H1 (cell line): Measurements from ENCODE around the gene ID1. TPM values are rescaled to one million over a fixed set of nuclear protein-coding genes. Genes with fewer than 3 reads are reported as not detected.

Source experiments
- CTCF ChIA-PET: fragments of 300-600 bp; sonication (Branson Sonifier 250); formaldehyde crosslinking; loops from one replicate; lab custom pipeline; 2021; ENCODE audit not compliant: partially characterized antibody; lab: Charles Lee
- POLR2A ChIA-PET: fragments of 300-600 bp; sonication (Branson Sonifier 250); formaldehyde crosslinking; loops from one replicate; lab custom pipeline; 2021; ENCODE audit warnings: inconsistent platforms; ENCODE audit not compliant: partially characterized antibody; lab: Charles Lee
- DNase-seq, 2 experiments: peaks; one replicate each; pipeline versions ENCODE4 v3.0.0 to v3.0.0-alpha.2; 2010 to 2022; ENCODE audit warnings: low spot score in 2 of 2, low read depth in 1 of 2, mixed read lengths in 1 of 2
- FAIRE-seq: peaks from 2 replicates; lab custom pipeline; 2011; peaks lifted over from hg19 to GRCh38; lab: Jason Lieb, UNC
- H2AFZ ChIP-seq: 2 replicates; pipeline ENCODE4 v1.8.1; 2012; ENCODE audit warnings: low read length, inconsistent platforms
- H2AK5ac ChIP-seq: 2 replicates; pipeline ENCODE4 v1.6.1; 2013; ENCODE audit warnings: low read depth, low read length
- H2BK120ac ChIP-seq: replicated peaks from 2 replicates; pipeline ENCODE3; 2013; ENCODE audit warnings: low read depth, low read length, inconsistent platforms
- H2BK12ac ChIP-seq: 2 replicates; pipeline ENCODE4 v1.6.1; 2013; ENCODE audit warnings: low read depth, low read length
- H2BK15ac ChIP-seq: 2 replicates; pipeline ENCODE4 v1.6.1; 2013; ENCODE audit warnings: low read length
- H2BK20ac ChIP-seq: 2 replicates; pipeline ENCODE4 v1.6.1; 2013; ENCODE audit warnings: low read length
- H2BK5ac ChIP-seq: 2 replicates; pipeline ENCODE4 v1.6.1; 2013; ENCODE audit warnings: low read depth, low read length
- H3K14ac ChIP-seq: 2 replicates; pipeline ENCODE4 v1.6.1; 2013; ENCODE audit warnings: inconsistent platforms; ENCODE audit not compliant: insufficient read length
- H3K18ac ChIP-seq: 2 replicates; pipeline ENCODE4 v1.6.1; 2013; ENCODE audit warnings: low read length; ENCODE audit errors: extremely low read depth
- H3K23ac ChIP-seq: 2 replicates; pipeline ENCODE4 v1.6.1; 2013; ENCODE audit warnings: inconsistent platforms; ENCODE audit not compliant: insufficient read length
- H3K23me2 ChIP-seq: 2 replicates; pipeline ENCODE4 v1.6.1; 2013; ENCODE audit warnings: low read depth, low read length
- H3K27ac ChIP-seq: 2 replicates; pipeline ENCODE4 v1.6.1; 2011; ENCODE audit warnings: low read depth, low read length, inconsistent platforms
- H3K27me3 ChIP-seq, 4 experiments: replicated peaks in 1 of 4; 1 replicate in 1 of 4; 2 replicates in 3 of 4; pipeline versions ENCODE4 v1.6.1 to v1.8.1; 2011 to 2013; ENCODE audit warnings: low read length in 3 of 4, mild to moderate bottlenecking in 3 of 4, inconsistent platforms in 2 of 4, mixed read lengths in 2 of 4, moderate library complexity in 1 of 4; ENCODE audit not compliant: control insufficient read depth in 3 of 4, insufficient read depth in 3 of 4; ENCODE audit errors: extremely low read depth in 1 of 4
- H3K36me3 ChIP-seq, 4 experiments: 2 replicates each; pipeline versions ENCODE4 v1.6.1 to v1.8.1; 2011 to 2013; ENCODE audit warnings: mild to moderate bottlenecking in 4 of 4, low read length in 3 of 4, moderate library complexity in 2 of 4, control low read depth in 1 of 4, inconsistent platforms in 1 of 4; ENCODE audit not compliant: insufficient read depth in 4 of 4, control insufficient read depth in 2 of 4
- H3K4ac ChIP-seq: replicated peaks from 2 replicates; pipeline ENCODE3; 2013; ENCODE audit warnings: low read length, low read depth, mixed read lengths, inconsistent platforms; ENCODE audit not compliant: insufficient read length
- H3K4me1 ChIP-seq, 4 experiments: replicated peaks in 1 of 4; 1 replicate in 1 of 4; 2 replicates in 3 of 4; pipeline versions ENCODE4 v1.6.1 to v1.8.1; 2011 to 2013; ENCODE audit warnings: low read length in 3 of 4, inconsistent platforms in 2 of 4, mixed read lengths in 1 of 4; ENCODE audit not compliant: insufficient read depth in 4 of 4, control insufficient read depth in 3 of 4
- H3K4me2 ChIP-seq, 2 experiments: 2 replicates each; pipeline versions ENCODE4 v1.6.1 to v1.8.1; 2011 to 2013; ENCODE audit warnings: low read depth in 2 of 2, low read length in 2 of 2, control low read depth in 1 of 2, inconsistent platforms in 1 of 2, mild to moderate bottlenecking in 1 of 2; ENCODE audit not compliant: insufficient read depth in 1 of 2
- H3K4me3 ChIP-seq, 4 experiments: fragments of 200-600, 300-600 bp in 1 of 4; sonication (generic), shearing (Covaris generic), sonication (Bioruptor Twin) in 1 of 4; 2 replicates each; pipeline versions ENCODE4 v1.5.1 to v1.8.1; 2011 to 2016; ENCODE audit warnings: low read length in 4 of 4, low read depth in 3 of 4, control low read depth in 2 of 4, inconsistent platforms in 2 of 4, mild to moderate bottlenecking in 2 of 4, mixed read lengths in 1 of 4, moderate library complexity in 1 of 4; ENCODE audit not compliant: insufficient read depth in 2 of 4; ENCODE audit errors: extremely low read depth in 1 of 4
- H3K56ac ChIP-seq: replicated peaks from 2 replicates; pipeline ENCODE3; 2013; ENCODE audit warnings: low read depth, mild to moderate bottlenecking, mixed read lengths, low read length, inconsistent platforms; ENCODE audit not compliant: insufficient read length
- H3K79me1 ChIP-seq: 2 replicates; pipeline ENCODE4 v1.6.1; 2013; ENCODE audit warnings: low read depth, low read length, control low read depth
- H3K79me2 ChIP-seq, 2 experiments: 2 replicates each; pipeline versions ENCODE4 v1.6.1 to v1.8.1; 2012 to 2013; ENCODE audit warnings: low read length in 2 of 2, mild to moderate bottlenecking in 2 of 2, inconsistent platforms in 1 of 2; ENCODE audit not compliant: insufficient read depth in 2 of 2, control insufficient read depth in 1 of 2
- H3K9ac ChIP-seq, 4 experiments: replicated peaks in 1 of 4; 1 replicate in 1 of 4; 2 replicates in 3 of 4; pipeline versions ENCODE4 v1.6.1 to v1.8.1; 2011 to 2013; ENCODE audit warnings: low read depth in 3 of 4, low read length in 3 of 4, control low read depth in 2 of 4, mild to moderate bottlenecking in 2 of 4, moderate library complexity in 2 of 4, inconsistent platforms in 1 of 4; ENCODE audit errors: extremely low read depth in 1 of 4
- H3K9me3 ChIP-seq, 2 experiments: 2 replicates each; pipeline versions ENCODE4 v1.6.1 to v1.8.1; 2012 to 2013; ENCODE audit warnings: mild to moderate bottlenecking in 2 of 2, moderate library complexity in 2 of 2, control low read depth in 1 of 2, inconsistent platforms in 1 of 2, low read depth in 1 of 2, low read length in 1 of 2, mixed read lengths in 1 of 2; ENCODE audit not compliant: insufficient read depth in 2 of 2
- H4K20me1 ChIP-seq, 2 experiments: replicated peaks in 1 of 2; 2 replicates each; pipeline versions ENCODE3 to v1.8.1; 2011 to 2013; ENCODE audit warnings: inconsistent platforms in 2 of 2, low read length in 2 of 2, mild to moderate bottlenecking in 1 of 2; ENCODE audit not compliant: insufficient read depth in 2 of 2, control insufficient read depth in 1 of 2
- H4K5ac ChIP-seq: 2 replicates; pipeline ENCODE4 v1.6.1; 2013; ENCODE audit warnings: low read length, low read depth, mixed read lengths, inconsistent platforms; ENCODE audit not compliant: insufficient read length
- H4K8ac ChIP-seq: 2 replicates; pipeline ENCODE4 v1.8.0; 2013; ENCODE audit warnings: mild to moderate bottlenecking, moderate library complexity, low read length, inconsistent platforms; ENCODE audit not compliant: insufficient read depth; ENCODE audit errors: extremely low read depth
- H4K91ac ChIP-seq: replicated peaks from 2 replicates; pipeline ENCODE3; 2013; ENCODE audit warnings: low read length, mixed read lengths, inconsistent platforms; ENCODE audit not compliant: insufficient read length
- ATF3 ChIP-seq: IDR thresholded peaks from 2 replicates; pipeline ENCODE4 v1.6.1; 2011; ENCODE audit warnings: low read depth, mild to moderate bottlenecking, low read length; ENCODE audit not compliant: insufficient read depth
- CHD1 ChIP-seq: IDR thresholded peaks from 2 replicates; pipeline ENCODE4 v1.6.1; 2012; ENCODE audit warnings: low read depth, low read length, improper control_type of control experiment
- EZH2 ChIP-seq: fragments of 200-600 bp; sonication (generic); IDR thresholded peaks from 2 replicates; pipeline ENCODE4 v1.7.1; 2012; ENCODE audit warnings: low read depth, mild to moderate bottlenecking, moderate library complexity, low read length, inconsistent platforms; ENCODE audit not compliant: severe bottlenecking
- MAX ChIP-seq: IDR thresholded peaks from 2 replicates; pipeline ENCODE4 v1.6.1; 2012; ENCODE audit warnings: inconsistent platforms
- NRF1 ChIP-seq: IDR thresholded peaks from 2 replicates; pipeline ENCODE4 v1.6.1; 2011; ENCODE audit warnings: mild to moderate bottlenecking, low read depth, low read length, improper control_type of control experiment
- POLR2A ChIP-seq, 2 experiments: IDR thresholded peaks; 1 replicate in 1 of 2; 2 replicates in 1 of 2; pipeline ENCODE4 v1.6.1; 2011; ENCODE audit warnings: low read depth in 2 of 2, low read length in 2 of 2, mild to moderate bottlenecking in 2 of 2; ENCODE audit errors: control extremely low read depth in 1 of 2
- RFX5 ChIP-seq: IDR thresholded peaks from 2 replicates; pipeline ENCODE4 v1.6.1; 2011; ENCODE audit warnings: low read depth, low read length, improper control_type of control experiment, borderline replicate concordance
- SAP30 ChIP-seq: fragments of 300-600 bp; sonication (generic); IDR thresholded peaks from 2 replicates; pipeline ENCODE4 v1.7.1; 2012; ENCODE audit warnings: low read length, moderate library complexity, mild to moderate bottlenecking, inconsistent platforms; ENCODE audit not compliant: insufficient read depth, insufficient replicate concordance
- SUZ12 ChIP-seq: fragments of 200-600 bp; sonication (generic); IDR thresholded peaks from 2 replicates; pipeline ENCODE4 v1.6.1; 2012; ENCODE audit warnings: mild to moderate bottlenecking, inconsistent platforms, low read length, moderate library complexity, mixed read lengths
- TBP ChIP-seq: IDR thresholded peaks from 2 replicates; pipeline ENCODE4 v1.6.1; 2011; ENCODE audit warnings: low read depth, low read length, improper control_type of control experiment
- YY1 ChIP-seq: IDR thresholded peaks from 2 replicates; pipeline ENCODE4 v1.6.1; 2011; ENCODE audit warnings: low read depth, mild to moderate bottlenecking, low read length
- ZNF274 ChIP-seq: IDR thresholded peaks from 2 replicates; pipeline ENCODE4 v1.7.0; 2012; ENCODE audit warnings: low read length, borderline replicate concordance; ENCODE audit errors: extremely low read depth
- WGBS, 2 experiments: shearing (Covaris generic) in 1 of 2; methylation state at CpG; one replicate each; pipeline versions ENCODE4 v1.1.6 to v1.1.7; 2013 to 2015; ENCODE audit warnings: low lambda C conversion rate in 2 of 2, mixed read lengths in 2 of 2, inconsistent platforms in 1 of 2, low coverage in 1 of 2, missing lambda C conversion rate in 1 of 2; ENCODE audit not compliant: insufficient replicate concordance in 2 of 2, insufficient coverage in 1 of 2, insufficient read length in 1 of 2; ENCODE audit errors: extremely low coverage in 1 of 2, missing lambda C conversion rate in 1 of 2; 5-methylcytosine and 5-hydroxymethylcytosine counted together
- polyA plus RNA-seq, 7 experiments: library from polyadenylated mRNA; depleted of rRNA in 3 of 7; stranded (reverse) in 5 of 7; unstranded in 2 of 7; fragments of >200 nt in 5 of 7; fragments of 200-250 nt in 2 of 7; gene quantifications; 1 replicate in 5 of 7; 2 replicates in 1 of 7; 4 replicates in 1 of 7; pipeline versions ENCODE4 v1.2.1 to v1.2.3, GENCODE V29; 2011 to 2013; ENCODE audit warnings: missing spikeins in 2 of 7, mixed read lengths in 2 of 7
- total RNA-seq: library from RNA; stranded (reverse); fragmentation: NEBNext Ultra II Directional; extraction: Animal tissue kit (Norgen Biotek cat#: 25700); gene quantifications from 2 replicates; pipeline ENCODE4 v1.2.1, GENCODE V29; 2021

The ID1 gene
- total and polyA plus RNA-seq, 2 of the 8 experiments (the other 6 are each of a cell fraction or from before 2014, with no cell fraction given): 120 to 357 TPM

GRCh38 chr20:31565699-31566318 lies 39.3 kb upstream of the ID1 start:
- no peak overlapping the region for H3K4me2 ChIP-seq
- no peaks in the 10 kb centered on the region for H3K79me1 ChIP-seq
- no peak overlapping the region for H3K23ac ChIP-seq
- peaks cover 21 to 51% (median 35%) of the 10 kb centered on the region in 4 experiments for H3K36me3 ChIP-seq
- no peak overlapping the region for H2BK15ac ChIP-seq
- H4K5ac ChIP-seq: no peak overlapping the region
- peaks cover 9 to 27% (median 16%) of the 10 kb centered on the region in 4 experiments for H3K4me1 ChIP-seq
- H3K14ac ChIP-seq: no peak overlapping the region
- no peaks in the 10 kb centered on the region for H3K9me3 ChIP-seq
- no peak for FAIRE-seq
- H3K4me3 ChIP-seq: no peak overlapping the region
- no peak overlapping the region for H4K91ac ChIP-seq
- H2BK20ac ChIP-seq: no peak overlapping the region; the same call in 1 of the 2 replicates
- no peak for DNase-seq
- H3K9ac ChIP-seq: no peak overlapping the region
- ChIA-PET CTCF (interaction anchor here (1.2 to 30.5 kb wide), 8 partner anchors 8 to 68 kb away, joined by 4 to 1559 read pairs (median 46); partner anchors contain the start of gene ID1), POLR2A (interaction anchor here (1.3 to 24.3 kb wide), 3 partner anchors 12 to 640 kb away, joined by 3 to 1033 read pairs (median 18); partner anchors contain the start of gene ID1)
- H4K8ac ChIP-seq: no peak overlapping the region
- no peaks in the 10 kb centered on the region for H3K79me2 ChIP-seq
- H2BK5ac ChIP-seq: no peak overlapping the region; the same call in 1 of the 2 replicates
- H3K27me3 ChIP-seq: no peaks in the 10 kb centered on the region
- H2BK12ac ChIP-seq: no peak overlapping the region
- no peak overlapping the region for H3K18ac ChIP-seq
- no peak overlapping the region for H3K56ac ChIP-seq
- no peaks in the 10 kb centered on the region for H3K23me2 ChIP-seq
- no peak overlapping the region for H2BK120ac ChIP-seq
- H2AK5ac ChIP-seq: no peak overlapping the region
- H3K27ac ChIP-seq: no peak overlapping the region
- no peak overlapping the region for H2AFZ ChIP-seq
- H3K4ac ChIP-seq: no peak overlapping the region
- 94% methylated on average over 6 of the region's 6 CpGs; no CpG with 5 or more reads in 1 of the 2 experiments for WGBS, 2 experiments
- H4K20me1 ChIP-seq: peaks cover 1 to 2% of the 10 kb centered on the region in 2 experiments
- no peak for TF ChIP-seq NRF1
- TF ChIP-seq CHD1: no peak
- no peak for TF ChIP-seq SAP30
- no peak for TF ChIP-seq RFX5
- TF ChIP-seq ATF3: no peak
- no peak for TF ChIP-seq SUZ12
- no peak; a peak in 1 of 3 replicates for TF ChIP-seq POLR2A (IDR thresholded peaks at IDR 0.05; ENCODE audit: control extremely low read depth in 1 of 2, low read depth in 2 of 2, low read length in 2 of 2)
- TF ChIP-seq TBP: no peak
- no peak for TF ChIP-seq MAX
- no peak for TF ChIP-seq EZH2
- no peak for TF ChIP-seq ZNF274
- TF ChIP-seq YY1: no peak
